GM12891 (cell line): ENCODE results near the gene UCK2.

Source experiments
- POLR2A ChIP-seq: IDR thresholded peaks from 2 replicates; pipeline ENCODE4 v1.6.1; 2011; ENCODE audit warnings: low read depth, low read length, control low read depth
- POLR2AphosphoS5 ChIP-seq: IDR thresholded peaks from 2 replicates; pipeline ENCODE4 v1.6.1; 2011; ENCODE audit warnings: low read depth, low read length, control low read depth
- TAF1 ChIP-seq: IDR thresholded peaks from 2 replicates; pipeline ENCODE4 v1.6.1; 2011; ENCODE audit warnings: low read depth, low read length, control low read depth

- no peak for TF ChIP-seq POLR2A
- no peak for TF ChIP-seq POLR2AphosphoS5
- no peak for TF ChIP-seq TAF1
Measured at GRCh38 chr1:165904948-165905347, 77.5 kb downstream of the UCK2 start.
